Neutrophil (primary cell): ENCODE results near the gene STARD3NL.

Experiments used
- H3K27ac ChIP-seq: fragments of 200-600 bp; sonication (generic); 2 replicates; pipeline ENCODE4 v1.5.1; 2016; ENCODE audit warnings: mild to moderate bottlenecking, moderate library complexity
- H3K27me3 ChIP-seq: fragments of 200-600 bp; sonication (generic); 2 replicates; pipeline ENCODE4 v1.6.0; 2016; ENCODE audit warnings: mild to moderate bottlenecking
- H3K36me3 ChIP-seq: fragments of 200-600 bp; sonication (generic); 2 replicates; pipeline ENCODE4 v1.5.1; 2017
- H3K4me1 ChIP-seq, 2 experiments: fragments of 200-600 bp in 1 of 2; sonication (generic) in 1 of 2; 1 replicate in 1 of 2; 2 replicates in 1 of 2; pipeline versions ENCODE4 v1.5.1 to v1.6.1; 2013 to 2016; ENCODE audit warnings: low read depth in 1 of 2, low read length in 1 of 2, mild to moderate bottlenecking in 1 of 2, moderate library complexity in 1 of 2; ENCODE audit not compliant: control insufficient read depth in 1 of 2, insufficient read depth in 1 of 2
- H3K4me3 ChIP-seq, 2 experiments: fragments of 200-600 bp in 1 of 2; sonication (generic) in 1 of 2; 1 replicate in 1 of 2; 2 replicates in 1 of 2; pipeline ENCODE4 v1.5.1; 2013 to 2016; ENCODE audit warnings: low read depth in 1 of 2, low read length in 1 of 2, mild to moderate bottlenecking in 1 of 2, moderate library complexity in 1 of 2
- H3K9me3 ChIP-seq: fragments of 200-600 bp; sonication (generic); 2 replicates; pipeline ENCODE4 v1.5.1; 2016
- TF ChIP-seq, protein P1 (sequence below): fragments of 200-600 bp; sonication (generic); IDR thresholded peaks from 2 replicates; pipeline ENCODE4 v1.5.1; 2016; ENCODE audit warnings: antibody characterized with exemption

STARD3NL gene

DNA sequence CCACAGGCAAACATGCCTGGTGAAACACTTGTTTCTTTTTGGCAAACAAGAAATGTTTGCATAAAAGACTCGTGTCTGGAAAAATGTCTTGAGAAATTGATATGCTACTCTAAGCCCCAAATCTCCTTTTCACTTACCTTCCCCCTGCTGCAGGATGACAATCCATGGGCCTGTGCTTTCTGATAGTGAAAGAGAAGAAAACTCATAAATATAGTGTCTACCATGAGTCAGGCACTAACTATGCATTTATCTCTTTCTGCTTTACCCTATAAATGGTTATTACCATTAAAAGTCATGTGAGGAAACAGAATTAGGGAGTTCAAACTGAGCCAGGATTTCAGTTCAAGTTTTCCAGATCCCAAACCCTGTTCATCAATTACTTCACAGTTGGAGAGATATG lies 102.0 kb downstream of the STARD3NL start:
- H3K36me3 ChIP-seq = no peaks in the 10 kb centered on the region
- no peaks in the 10 kb centered on the region for H3K27me3 ChIP-seq
- no peaks in the 10 kb centered on the region for H3K9me3 ChIP-seq
- TF ChIP-seq, protein P1, sequence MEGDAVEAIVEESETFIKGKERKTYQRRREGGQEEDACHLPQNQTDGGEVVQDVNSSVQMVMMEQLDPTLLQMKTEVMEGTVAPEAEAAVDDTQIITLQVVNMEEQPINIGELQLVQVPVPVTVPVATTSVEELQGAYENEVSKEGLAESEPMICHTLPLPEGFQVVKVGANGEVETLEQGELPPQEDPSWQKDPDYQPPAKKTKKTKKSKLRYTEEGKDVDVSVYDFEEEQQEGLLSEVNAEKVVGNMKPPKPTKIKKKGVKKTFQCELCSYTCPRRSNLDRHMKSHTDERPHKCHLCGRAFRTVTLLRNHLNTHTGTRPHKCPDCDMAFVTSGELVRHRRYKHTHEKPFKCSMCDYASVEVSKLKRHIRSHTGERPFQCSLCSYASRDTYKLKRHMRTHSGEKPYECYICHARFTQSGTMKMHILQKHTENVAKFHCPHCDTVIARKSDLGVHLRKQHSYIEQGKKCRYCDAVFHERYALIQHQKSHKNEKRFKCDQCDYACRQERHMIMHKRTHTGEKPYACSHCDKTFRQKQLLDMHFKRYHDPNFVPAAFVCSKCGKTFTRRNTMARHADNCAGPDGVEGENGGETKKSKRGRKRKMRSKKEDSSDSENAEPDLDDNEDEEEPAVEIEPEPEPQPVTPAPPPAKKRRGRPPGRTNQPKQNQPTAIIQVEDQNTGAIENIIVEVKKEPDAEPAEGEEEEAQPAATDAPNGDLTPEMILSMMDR = no peak
- H3K27ac ChIP-seq = no peak overlapping the region
- H3K4me3 ChIP-seq = no peak overlapping the region
- peaks cover 45 to 61% of the 10 kb centered on the region in 2 experiments for H3K4me1 ChIP-seq
